Heart left ventricle (tissue), 13 donors: ENCODE results near the gene H2AZ2.

Experiments
- POLR2A ChIP-seq, 2 donors: fragments of 450-650 bp; IDR thresholded peaks; one replicate each; pipeline ENCODE4 v1.6.1; 2017; ENCODE audit warnings: antibody characterized with exemption in 2 of 2, mild to moderate bottlenecking in 2 of 2, moderate library complexity in 2 of 2
- TF ChIP-seq, protein P1 (sequence below), 12 donors: fragments of 200-600 bp; sonication (generic) in 4 of 12; IDR thresholded peaks; one replicate each; pipeline versions ENCODE4 v1.5.0 to v1.8.0; 2018 to 2022; ENCODE audit warnings: antibody characterized with exemption in 12 of 12, mild to moderate bottlenecking in 5 of 12
- donor health status: ischemic (EF 13 %, LVEDD 7.1; RV severe dilation, severe dysfunction).
- donor health status: DM: no; HTN: yes; CAD: no.
- donor health status: DM: no; HTN: no; CAD: no.
- donor health status: ischemic (EF 25% LVEDD 6.9; RV normal size, moderate dysfunction).
- donor health status: ischemic (EF 25% LVEDD 5.7; RV mildly dilated, moderate dysfunction).
- donor health status: ischemic (EF 35%, LVEDD 5.7; RV mildly dilated, moderate dysfunction).
- donor health status: nonischemic (EF 11% LVEDD 7.7; RV severe dilation, severe dysfunction).
- donor health status: DM: yes; HTN: yes; CAD: no.
- donor health status: PGD.
- donor health status: ischemic (EF 29% LVEDD 5.4; RV normal size, mild dysfunction).
- donor health status: nonischemic (EF 23%, LVEDD 6.1; RV moderate dilation, normal function).

GRCh38 chr7:44853391-44853790, 5.5 kb upstream of the H2AZ2 start:
- TF ChIP-seq, protein P1, sequence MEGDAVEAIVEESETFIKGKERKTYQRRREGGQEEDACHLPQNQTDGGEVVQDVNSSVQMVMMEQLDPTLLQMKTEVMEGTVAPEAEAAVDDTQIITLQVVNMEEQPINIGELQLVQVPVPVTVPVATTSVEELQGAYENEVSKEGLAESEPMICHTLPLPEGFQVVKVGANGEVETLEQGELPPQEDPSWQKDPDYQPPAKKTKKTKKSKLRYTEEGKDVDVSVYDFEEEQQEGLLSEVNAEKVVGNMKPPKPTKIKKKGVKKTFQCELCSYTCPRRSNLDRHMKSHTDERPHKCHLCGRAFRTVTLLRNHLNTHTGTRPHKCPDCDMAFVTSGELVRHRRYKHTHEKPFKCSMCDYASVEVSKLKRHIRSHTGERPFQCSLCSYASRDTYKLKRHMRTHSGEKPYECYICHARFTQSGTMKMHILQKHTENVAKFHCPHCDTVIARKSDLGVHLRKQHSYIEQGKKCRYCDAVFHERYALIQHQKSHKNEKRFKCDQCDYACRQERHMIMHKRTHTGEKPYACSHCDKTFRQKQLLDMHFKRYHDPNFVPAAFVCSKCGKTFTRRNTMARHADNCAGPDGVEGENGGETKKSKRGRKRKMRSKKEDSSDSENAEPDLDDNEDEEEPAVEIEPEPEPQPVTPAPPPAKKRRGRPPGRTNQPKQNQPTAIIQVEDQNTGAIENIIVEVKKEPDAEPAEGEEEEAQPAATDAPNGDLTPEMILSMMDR (IDR thresholded peaks at IDR 0.05) = no peak
- TF ChIP-seq POLR2A (IDR thresholded peaks at IDR 0.05) = no peak
